HCT116 (cell line): ENCODE data around the gene CST4.
"Not testable (repeated sequence)": the region's sequence is repeated elsewhere in the genome, so short reads cannot be mapped to it uniquely, and the experiment has no call there.

Experiments used
- CEBPB ChIP-seq: IDR thresholded peaks from 2 replicates; pipeline ENCODE4 v1.6.1; 2012; ENCODE audit warnings: low read depth
- EGR1 ChIP-seq: IDR thresholded peaks from 2 replicates; pipeline ENCODE4 v1.6.1; 2012; ENCODE audit warnings: low read depth
- EZH2phosphoT487 ChIP-seq: fragments of 200-600 bp; IDR thresholded peaks from 2 replicates; pipeline ENCODE4 v1.6.1; 2018; ENCODE audit warnings: antibody characterized with exemption, borderline replicate concordance
- JUND ChIP-seq: IDR thresholded peaks from 2 replicates; pipeline ENCODE4 v1.6.1; 2012
- POLR2A ChIP-seq: IDR thresholded peaks from 2 replicates; pipeline ENCODE4 v1.7.0; 2011; ENCODE audit warnings: borderline replicate concordance; ENCODE audit not compliant: insufficient read depth, insufficient read length; ENCODE audit errors: extremely low read depth
- POLR2AphosphoS5 ChIP-seq: IDR thresholded peaks from 2 replicates; pipeline ENCODE4 v1.6.1; 2011; ENCODE audit warnings: mild to moderate bottlenecking, low read depth, low read length, moderate library complexity
- SIN3A ChIP-seq: IDR thresholded peaks from 2 replicates; pipeline ENCODE4 v1.6.1; 2012; ENCODE audit warnings: low read depth
- YY1 ChIP-seq: IDR thresholded peaks from 2 replicates; pipeline ENCODE4 v1.6.1; 2011; ENCODE audit warnings: low read length, low read depth, moderate library complexity, mild to moderate bottlenecking; ENCODE audit not compliant: insufficient replicate concordance; ENCODE audit errors: extremely low read depth
- ZNF274 ChIP-seq: fragments of 200-500 bp; sonication (Bioruptor generic); IDR thresholded peaks from 2 replicates; pipeline ENCODE4 v1.6.1; 2014; ENCODE audit warnings: mild to moderate bottlenecking, low read depth, low read length, inconsistent platforms
- TF ChIP-seq, protein P1 (sequence below): IDR thresholded peaks from 2 replicates; pipeline ENCODE4 v1.6.1; 2012
- TF ChIP-seq, protein P2 (sequence below), 3 experiments: fragments of 200-600 bp in 1 of 3; sonication (generic) in 1 of 3; IDR thresholded peaks in 2 of 3; conservative IDR thresholded peaks in 1 of 3; 2 replicates each; pipeline ENCODE4 v1.5.1; 2012 to 2017; ENCODE audit warnings: low read depth in 2 of 3, low read length in 2 of 3, antibody characterized with exemption in 1 of 3, borderline replicate concordance in 1 of 3, control low read depth in 1 of 3, mild to moderate bottlenecking in 1 of 3, mixed read lengths in 1 of 3, mixed run types in 1 of 3, moderate library complexity in 1 of 3; ENCODE audit not compliant: insufficient read depth in 1 of 3
- TF ChIP-seq, protein P3 (sequence below): IDR thresholded peaks from 2 replicates; pipeline ENCODE4 v1.6.1; 2011; ENCODE audit warnings: mild to moderate bottlenecking, low read length, moderate library complexity; ENCODE audit not compliant: insufficient replicate concordance; ENCODE audit errors: extremely low read depth

DNA sequence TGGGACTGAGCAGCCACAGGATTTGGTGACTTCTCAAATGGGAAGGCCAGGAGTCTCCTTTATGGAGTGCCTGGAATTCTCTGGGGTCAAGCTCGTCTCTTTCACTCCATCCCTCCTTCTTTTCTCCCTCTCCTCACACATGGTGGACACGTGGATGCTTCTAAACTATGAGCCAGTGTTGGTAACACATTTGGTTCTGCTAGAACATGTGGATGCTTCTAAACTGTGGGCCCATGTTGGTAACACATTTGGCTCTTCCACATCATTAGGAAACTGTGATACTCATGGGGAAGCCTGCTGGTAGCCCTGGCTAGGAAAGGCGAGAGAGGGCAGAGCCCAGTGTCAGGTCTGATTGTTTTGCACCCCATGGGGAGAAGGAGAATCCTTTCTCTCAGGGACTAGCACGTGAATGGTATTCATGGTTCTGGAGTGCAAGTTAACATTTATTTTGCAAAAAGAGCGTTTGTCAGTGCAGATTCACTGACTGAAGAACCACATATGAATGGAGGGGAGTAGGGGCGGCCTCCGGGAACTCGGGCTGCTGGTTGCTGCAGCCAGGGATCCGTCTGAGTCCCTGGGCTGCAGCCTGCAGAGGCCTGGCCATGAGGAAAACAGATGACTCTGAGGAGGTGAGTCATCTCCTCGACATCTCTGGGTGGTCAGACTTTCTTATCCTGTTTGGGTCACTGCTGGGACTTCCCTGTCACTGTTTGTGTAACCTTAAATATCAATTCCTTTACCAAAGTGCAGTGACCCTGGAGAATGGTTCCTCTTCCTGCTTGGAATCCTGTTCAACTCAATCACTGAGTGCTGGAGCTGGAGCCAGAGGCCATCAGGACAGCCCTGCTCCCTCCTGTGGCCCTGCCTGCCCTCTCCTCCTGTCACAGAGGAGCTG, 4.1 kb upstream of the CST4 start:
- TF ChIP-seq, protein P1, sequence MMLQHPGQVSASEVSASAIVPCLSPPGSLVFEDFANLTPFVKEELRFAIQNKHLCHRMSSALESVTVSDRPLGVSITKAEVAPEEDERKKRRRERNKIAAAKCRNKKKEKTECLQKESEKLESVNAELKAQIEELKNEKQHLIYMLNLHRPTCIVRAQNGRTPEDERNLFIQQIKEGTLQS: not testable (repeated sequence)
- TF ChIP-seq POLR2A, YY1, CEBPB, EZH2phosphoT487, EGR1, POLR2AphosphoS5, ZNF274, JUND, SIN3A: not testable (repeated sequence)
- TF ChIP-seq, protein P2, sequence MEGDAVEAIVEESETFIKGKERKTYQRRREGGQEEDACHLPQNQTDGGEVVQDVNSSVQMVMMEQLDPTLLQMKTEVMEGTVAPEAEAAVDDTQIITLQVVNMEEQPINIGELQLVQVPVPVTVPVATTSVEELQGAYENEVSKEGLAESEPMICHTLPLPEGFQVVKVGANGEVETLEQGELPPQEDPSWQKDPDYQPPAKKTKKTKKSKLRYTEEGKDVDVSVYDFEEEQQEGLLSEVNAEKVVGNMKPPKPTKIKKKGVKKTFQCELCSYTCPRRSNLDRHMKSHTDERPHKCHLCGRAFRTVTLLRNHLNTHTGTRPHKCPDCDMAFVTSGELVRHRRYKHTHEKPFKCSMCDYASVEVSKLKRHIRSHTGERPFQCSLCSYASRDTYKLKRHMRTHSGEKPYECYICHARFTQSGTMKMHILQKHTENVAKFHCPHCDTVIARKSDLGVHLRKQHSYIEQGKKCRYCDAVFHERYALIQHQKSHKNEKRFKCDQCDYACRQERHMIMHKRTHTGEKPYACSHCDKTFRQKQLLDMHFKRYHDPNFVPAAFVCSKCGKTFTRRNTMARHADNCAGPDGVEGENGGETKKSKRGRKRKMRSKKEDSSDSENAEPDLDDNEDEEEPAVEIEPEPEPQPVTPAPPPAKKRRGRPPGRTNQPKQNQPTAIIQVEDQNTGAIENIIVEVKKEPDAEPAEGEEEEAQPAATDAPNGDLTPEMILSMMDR (IDR thresholded peaks at IDR 0.05 in 2 of 3, conservative IDR thresholded peaks at IDR 0.05 in 1 of 3; ENCODE audit: borderline replicate concordance in 1 of 3, insufficient read depth in 1 of 3, low read depth in 2 of 3, low read length in 2 of 3): not testable (repeated sequence)
- TF ChIP-seq, protein P3, sequence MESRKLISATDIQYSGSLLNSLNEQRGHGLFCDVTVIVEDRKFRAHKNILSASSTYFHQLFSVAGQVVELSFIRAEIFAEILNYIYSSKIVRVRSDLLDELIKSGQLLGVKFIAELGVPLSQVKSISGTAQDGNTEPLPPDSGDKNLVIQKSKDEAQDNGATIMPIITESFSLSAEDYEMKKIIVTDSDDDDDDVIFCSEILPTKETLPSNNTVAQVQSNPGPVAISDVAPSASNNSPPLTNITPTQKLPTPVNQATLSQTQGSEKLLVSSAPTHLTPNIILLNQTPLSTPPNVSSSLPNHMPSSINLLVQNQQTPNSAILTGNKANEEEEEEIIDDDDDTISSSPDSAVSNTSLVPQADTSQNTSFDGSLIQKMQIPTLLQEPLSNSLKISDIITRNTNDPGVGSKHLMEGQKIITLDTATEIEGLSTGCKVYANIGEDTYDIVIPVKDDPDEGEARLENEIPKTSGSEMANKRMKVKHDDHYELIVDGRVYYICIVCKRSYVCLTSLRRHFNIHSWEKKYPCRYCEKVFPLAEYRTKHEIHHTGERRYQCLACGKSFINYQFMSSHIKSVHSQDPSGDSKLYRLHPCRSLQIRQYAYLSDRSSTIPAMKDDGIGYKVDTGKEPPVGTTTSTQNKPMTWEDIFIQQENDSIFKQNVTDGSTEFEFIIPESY: not testable (repeated sequence)
